ENCODE data around the gene TAX1BP1. TPM values are rescaled to one million over a fixed set of nuclear protein-coding genes. Genes with fewer than 3 reads are reported as not detected.

TAX1BP1 gene
- total and polyA plus RNA-seq, 8 donors: 81.0 to 107 (median 96.2) TPM

DNA sequence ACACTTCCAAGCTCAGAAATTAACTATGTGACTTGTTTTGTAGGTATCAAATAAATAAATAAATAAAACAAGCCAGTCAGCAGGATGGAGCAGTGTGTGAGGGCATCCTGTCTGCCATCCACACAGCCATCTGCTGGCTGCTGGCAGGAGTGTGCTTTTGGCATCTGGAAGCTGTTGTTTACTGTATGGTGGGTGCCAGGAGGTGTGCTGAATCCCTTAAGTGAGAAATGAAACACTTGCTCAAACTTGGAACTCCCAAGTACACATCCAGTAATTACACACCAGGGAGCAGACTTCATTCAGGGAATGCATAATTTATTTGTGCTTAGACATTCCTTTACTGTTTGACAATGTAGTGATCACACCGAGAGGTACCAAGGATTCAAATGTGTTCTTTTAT is 16.9 kb upstream of the TAX1BP1 start:
- TF ChIP-seq CTCF (IDR thresholded peaks at IDR 0.05): no peak
- DNase-seq (no peak), ATAC-seq (no peak)
- H3K36me3 ChIP-seq: no peaks in the 10 kb centered on the region
- H3K4me3 ChIP-seq: no peak overlapping the region
- no peaks in the 10 kb centered on the region for H3K27me3 ChIP-seq
- no peak overlapping the region for H3K27ac ChIP-seq
- intact Hi-C loops (cut with DNase I): no loop called here
- H3K4me1 ChIP-seq: no peaks in the 10 kb centered on the region
- H3K9me3 ChIP-seq: no peaks in the 10 kb centered on the region

DNA sequence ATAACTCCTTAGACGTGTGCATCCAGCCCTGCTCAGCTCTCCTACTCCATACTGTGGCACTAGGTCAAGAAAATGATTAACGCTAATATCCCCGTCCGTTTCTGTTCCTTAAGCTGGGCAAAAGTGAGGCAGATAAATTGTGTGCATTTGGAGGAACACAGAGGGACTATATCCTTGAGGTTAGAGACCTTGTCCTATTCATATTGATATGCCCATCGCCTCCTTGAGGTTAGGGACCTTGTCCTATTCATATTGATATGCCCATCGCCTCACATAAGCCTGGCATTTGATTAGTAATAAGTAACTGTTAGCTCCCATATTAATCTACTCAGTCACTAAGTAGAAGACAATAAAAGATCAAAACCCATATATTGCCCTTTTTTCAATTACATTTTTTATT is 12.9 kb upstream of the TAX1BP1 start:
- Histone ChIP-seq H3K27me3 (no peaks in the 10 kb centered on the region), H3K9me3 (no peaks in the 10 kb centered on the region), H3K27ac (no peak overlapping the region), H3K4me1 (no peaks in the 10 kb centered on the region), H3K36me3 (no peaks in the 10 kb centered on the region), H3K4me3 (no peak overlapping the region)
- TF ChIP-seq CTCF (IDR thresholded peaks at IDR 0.05): no peak
- ATAC-seq (no peak), DNase-seq (no peak)
- intact Hi-C loops (cut with DNase I): no loop called here

DNA sequence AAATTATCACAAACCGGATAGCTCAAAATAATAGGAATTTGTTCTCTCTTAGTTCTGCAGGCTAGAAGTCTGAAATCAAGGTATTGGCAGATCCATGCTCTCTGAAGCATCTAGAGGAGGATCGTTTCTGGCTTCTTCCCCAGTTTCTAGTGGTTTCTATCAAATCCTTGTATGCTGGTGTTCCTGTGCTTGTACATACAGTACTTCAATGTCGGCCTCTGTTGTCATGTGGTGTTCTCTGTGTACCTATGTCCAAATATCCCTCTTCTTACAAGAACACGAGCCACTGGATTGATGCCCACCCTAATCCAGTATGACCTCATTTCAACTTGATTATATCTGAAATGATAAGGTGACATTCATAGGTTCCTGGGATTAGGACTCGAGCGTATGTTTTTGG is 9.8 kb upstream of the TAX1BP1 start:
- no peak for TF ChIP-seq CTCF (IDR thresholded peaks at IDR 0.05)
- peak; percentile 33 for ATAC-seq
- intact Hi-C loops (cut with DNase I): no loop called here
- Histone ChIP-seq H3K9me3 (no peaks in the 10 kb centered on the region), H3K27me3 (no peaks in the 10 kb centered on the region), H3K4me1 (peaks cover 0 to 2% of the 10 kb centered on the region in 2 donors), H3K36me3 (no peaks in the 10 kb centered on the region), H3K4me3 (no peak overlapping the region), H3K27ac (no peak overlapping the region)
- DNase-seq: no peak

DNA sequence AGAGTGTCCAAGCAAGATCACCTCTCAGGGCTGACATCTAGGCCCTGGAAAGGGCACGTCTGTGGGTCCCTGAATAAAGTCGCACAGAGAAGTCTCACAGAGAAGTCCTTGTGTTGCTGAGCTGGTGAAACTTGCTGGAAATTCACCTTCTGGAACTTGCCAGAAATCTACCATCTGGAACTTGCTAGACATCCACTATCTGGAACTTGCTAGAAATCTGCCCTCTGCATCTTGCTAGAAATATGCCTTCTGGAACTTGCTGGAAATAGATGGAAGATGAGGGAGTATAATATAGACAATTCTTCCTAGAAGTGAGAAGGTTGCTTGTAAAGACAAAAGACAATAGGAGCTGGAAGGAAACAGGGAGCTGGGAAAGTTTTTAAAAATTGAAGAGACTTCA is 5.4 kb upstream of the TAX1BP1 start:
- Histone ChIP-seq H3K4me3 (no peak overlapping the region), H3K27ac (peak overlapping the region; percentile 13 to 22), H3K4me1 (peaks cover 7 to 12% of the 10 kb centered on the region in 2 donors), H3K9me3 (no peaks in the 10 kb centered on the region), H3K27me3 (no peaks in the 10 kb centered on the region), H3K36me3 (no peaks in the 10 kb centered on the region)
- no peak for DNase-seq
- no peak for ATAC-seq
- no peak for TF ChIP-seq CTCF (IDR thresholded peaks at IDR 0.05)
- intact Hi-C loops (cut with DNase I): no loop called here

DNA sequence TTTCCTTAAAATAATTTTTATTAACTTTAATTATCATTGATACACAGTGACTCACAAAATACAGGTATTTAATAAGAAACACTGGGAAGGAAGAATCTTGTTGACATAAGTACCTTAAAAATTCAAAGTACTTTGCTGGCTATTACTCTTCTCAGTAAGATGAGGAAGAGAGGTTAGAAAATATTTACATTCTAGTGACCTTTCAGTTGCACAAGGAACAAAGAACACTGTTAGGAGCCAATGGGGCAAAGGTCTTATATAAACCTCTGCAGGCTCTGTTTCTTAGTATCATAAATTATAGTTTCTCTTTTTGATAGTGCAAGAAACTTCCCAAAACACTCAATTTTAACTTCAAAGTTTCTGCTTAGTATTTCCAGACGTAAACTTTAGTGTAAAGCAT is 4.8 kb upstream of the TAX1BP1 start:
- ATAC-seq (peak; percentile 16), DNase-seq (no peak)
- intact Hi-C loops (cut with DNase I): no loop called here
- H3K27ac ChIP-seq: peak overlapping the region; percentile 13 to 22
- H3K4me1 ChIP-seq: peaks cover 7 to 12% of the 10 kb centered on the region in 2 donors
- H3K36me3 ChIP-seq: no peaks in the 10 kb centered on the region
- no peaks in the 10 kb centered on the region for H3K27me3 ChIP-seq
- no peak overlapping the region for H3K4me3 ChIP-seq
- TF ChIP-seq CTCF (IDR thresholded peaks at IDR 0.05): no peak
- H3K9me3 ChIP-seq: no peaks in the 10 kb centered on the region
